Upper lobe of left lung (tissue), 4 donors: Measurements from ENCODE around the gene ZNF93.
"Not testable (repeated sequence)": the region's sequence is repeated elsewhere in the genome, so short reads cannot be mapped to it uniquely, and the experiment has no call there.

ENCODE experiments used
- CTCF ChIP-seq, 6 experiments: fragments of 450-650 bp in 4 of 6; fragments of 200-600 bp in 2 of 6; sonication (generic) in 2 of 6; IDR thresholded peaks; one replicate each; pipeline ENCODE4 v1.5.1; 2016 to 2019; ENCODE audit warnings: antibody characterized with exemption in 6 of 6
- POLR2AphosphoS5 ChIP-seq, 2 donors: sonication (generic); formaldehyde crosslinking; IDR thresholded peaks; one replicate each; pipeline ENCODE4 v1.5.1; 2017; ENCODE audit warnings: antibody characterized with exemption in 2 of 2

GRCh38 chr19:19851740-19852139 is 49.0 kb upstream of the ZNF93 start:
- not testable (repeated sequence) for TF ChIP-seq CTCF, POLR2AphosphoS5 (IDR thresholded peaks at IDR 0.05)
